ENCODE measurements around the gene HAP1. TPM values are rescaled to one million over a fixed set of nuclear protein-coding genes. Genes with fewer than 3 reads are reported as not detected.
A peak's percentile ranks its signal among the peaks of the same experiment; 100 is the strongest.

HAP1 gene
- total and polyA plus RNA-seq, 2 of the 8 experiments (the other 6 are each of a cell fraction or from before 2014, with no cell fraction given): 2.3 to 3.6 TPM

DNA sequence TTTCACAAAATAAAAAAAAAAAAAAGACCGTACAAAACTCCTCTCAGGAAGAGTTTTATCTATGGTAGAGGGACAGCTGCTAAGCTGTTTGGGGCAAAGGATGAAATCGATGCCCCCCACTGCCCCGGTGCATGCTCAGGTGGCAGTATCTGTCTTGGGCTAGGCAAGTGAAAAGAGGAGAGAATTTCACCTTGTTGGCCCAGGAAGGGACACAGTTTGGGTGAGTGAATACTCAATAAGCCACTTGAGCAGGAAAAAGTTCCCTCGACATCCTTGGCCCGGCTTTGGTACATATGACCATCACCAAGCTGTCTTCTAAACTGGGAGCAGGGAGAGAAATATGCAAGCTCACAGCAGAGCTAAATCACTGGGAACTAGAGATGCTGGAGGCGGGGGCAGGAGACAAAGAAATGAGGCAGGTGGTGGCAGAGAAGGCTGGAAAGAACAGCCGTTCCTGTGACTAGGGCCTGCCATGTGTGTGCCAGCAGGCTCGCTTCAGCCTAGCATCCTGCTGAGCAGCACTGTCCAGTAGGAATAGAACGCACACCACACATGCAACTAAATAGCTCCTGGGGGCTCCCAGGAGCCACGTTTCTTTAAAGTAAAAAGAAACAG is 53.9 kb downstream of the HAP1 start:
- H4K20me1 ChIP-seq (replicated peaks in 1 of 2; ENCODE audit: control insufficient read depth in 1 of 2, insufficient read depth in 2 of 2, low read length in 2 of 2): no peaks in the 10 kb centered on the region
- H2BK15ac ChIP-seq (ENCODE audit: low read length): 0 out of 2 replicates have a peak overlapping the region, but pooled peaks have one; percentile 29
- H3K4me1 ChIP-seq (replicated peaks in 1 of 4; ENCODE audit: control insufficient read depth in 3 of 4, insufficient read depth in 4 of 4, low read length in 3 of 4): peaks cover 2 to 17% (median 10%) of the 10 kb centered on the region in 4 experiments; a peak in 6 of 7 replicates
- H3K4me2 ChIP-seq (ENCODE audit: insufficient read depth in 1 of 2, low read depth in 2 of 2, low read length in 2 of 2): no peak overlapping the region
- H2BK120ac ChIP-seq (replicated peaks; ENCODE audit: low read depth, low read length): no peak overlapping the region
- no peak overlapping the region for H4K5ac ChIP-seq (ENCODE audit: insufficient read length, low read depth, low read length)
- no peak overlapping the region for H3K23ac ChIP-seq (ENCODE audit: insufficient read length)
- H3K79me2 ChIP-seq (ENCODE audit: control insufficient read depth in 1 of 2, insufficient read depth in 2 of 2, low read length in 2 of 2): no peaks in the 10 kb centered on the region
- H3K4ac ChIP-seq (replicated peaks; ENCODE audit: insufficient read length, low read depth, low read length): no peak overlapping the region
- H2AK5ac ChIP-seq (ENCODE audit: low read depth, low read length): no peak overlapping the region
- no peak overlapping the region for H3K4me3 ChIP-seq (ENCODE audit: extremely low read depth in 1 of 4, insufficient read depth in 2 of 4, low read depth in 3 of 4, low read length in 4 of 4)
- H3K27me3 ChIP-seq (replicated peaks in 1 of 4; ENCODE audit: control insufficient read depth in 3 of 4, extremely low read depth in 1 of 4, insufficient read depth in 3 of 4, low read length in 3 of 4): no peaks in the 10 kb centered on the region
- H2AFZ ChIP-seq (ENCODE audit: low read length): no peak overlapping the region
- DNase-seq (ENCODE audit: low read depth in 1 of 2, low spot score in 2 of 2) (no peak), FAIRE-seq (no peak)
- no peak for TF ChIP-seq CREB1 (IDR thresholded peaks at IDR 0.05)
- TF ChIP-seq, protein P1, sequence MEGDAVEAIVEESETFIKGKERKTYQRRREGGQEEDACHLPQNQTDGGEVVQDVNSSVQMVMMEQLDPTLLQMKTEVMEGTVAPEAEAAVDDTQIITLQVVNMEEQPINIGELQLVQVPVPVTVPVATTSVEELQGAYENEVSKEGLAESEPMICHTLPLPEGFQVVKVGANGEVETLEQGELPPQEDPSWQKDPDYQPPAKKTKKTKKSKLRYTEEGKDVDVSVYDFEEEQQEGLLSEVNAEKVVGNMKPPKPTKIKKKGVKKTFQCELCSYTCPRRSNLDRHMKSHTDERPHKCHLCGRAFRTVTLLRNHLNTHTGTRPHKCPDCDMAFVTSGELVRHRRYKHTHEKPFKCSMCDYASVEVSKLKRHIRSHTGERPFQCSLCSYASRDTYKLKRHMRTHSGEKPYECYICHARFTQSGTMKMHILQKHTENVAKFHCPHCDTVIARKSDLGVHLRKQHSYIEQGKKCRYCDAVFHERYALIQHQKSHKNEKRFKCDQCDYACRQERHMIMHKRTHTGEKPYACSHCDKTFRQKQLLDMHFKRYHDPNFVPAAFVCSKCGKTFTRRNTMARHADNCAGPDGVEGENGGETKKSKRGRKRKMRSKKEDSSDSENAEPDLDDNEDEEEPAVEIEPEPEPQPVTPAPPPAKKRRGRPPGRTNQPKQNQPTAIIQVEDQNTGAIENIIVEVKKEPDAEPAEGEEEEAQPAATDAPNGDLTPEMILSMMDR (IDR thresholded peaks at IDR 0.05; ENCODE audit: control extremely low read depth in 1 of 3, insufficient read depth in 1 of 3, low read depth in 1 of 3, low read length in 3 of 3): no peak
- no peak for TF ChIP-seq BRCA1 (IDR thresholded peaks at IDR 0.05; ENCODE audit: low read depth, low read length)
- no peak for TF ChIP-seq ZNF274 (IDR thresholded peaks at IDR 0.05; ENCODE audit: borderline replicate concordance, extremely low read depth, low read length)
- no peak for TF ChIP-seq TCF12 (IDR thresholded peaks at IDR 0.05; ENCODE audit: low read depth, low read length)
- TF ChIP-seq BACH1 (IDR thresholded peaks at IDR 0.05; ENCODE audit: low read length): no peak
- no peak for TF ChIP-seq POLR2A (IDR thresholded peaks at IDR 0.05; ENCODE audit: control extremely low read depth in 1 of 2, low read depth in 2 of 2, low read length in 2 of 2)
- TF ChIP-seq, protein P2, sequence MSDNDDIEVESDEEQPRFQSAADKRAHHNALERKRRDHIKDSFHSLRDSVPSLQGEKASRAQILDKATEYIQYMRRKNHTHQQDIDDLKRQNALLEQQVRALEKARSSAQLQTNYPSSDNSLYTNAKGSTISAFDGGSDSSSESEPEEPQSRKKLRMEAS (IDR thresholded peaks at IDR 0.05): no peak
- no peak for TF ChIP-seq CEBPB (IDR thresholded peaks at IDR 0.05; ENCODE audit: low read depth, low read length)
- TF ChIP-seq EGR1 (IDR thresholded peaks at IDR 0.05; ENCODE audit: borderline replicate concordance, low read depth, low read length): no peak
- no peak for TF ChIP-seq MAFK (IDR thresholded peaks at IDR 0.05; ENCODE audit: low read depth, low read length)
- H2BK5ac ChIP-seq (ENCODE audit: low read depth, low read length): no peak overlapping the region
- no peak overlapping the region for H4K91ac ChIP-seq (replicated peaks; ENCODE audit: insufficient read length, low read length)
- H3K23me2 ChIP-seq (ENCODE audit: low read depth, low read length): no peaks in the 10 kb centered on the region
- H2BK12ac ChIP-seq (ENCODE audit: low read depth, low read length): no peak overlapping the region
- ChIA-PET POLR2A (ENCODE audit: partially characterized antibody) (interaction anchor here (0.7 to 9.2 kb wide), 6 partner anchors 9 to 161 kb away, joined by 3 to 233 read pairs (median 4); partner anchors contain the start of gene EIF1), CTCF (ENCODE audit: partially characterized antibody) (interaction anchor here (0.6 to 7.1 kb wide), 5 partner anchors 13 to 1381 kb away, joined by 3 to 59 read pairs (median 4); no protein-coding TSS in a partner anchor)
- no peak overlapping the region for H4K8ac ChIP-seq (ENCODE audit: extremely low read depth, insufficient read depth, low read length)
- H3K9me3 ChIP-seq (ENCODE audit: insufficient read depth in 2 of 2, low read depth in 1 of 2, low read length in 1 of 2): no peaks in the 10 kb centered on the region
- H3K27ac ChIP-seq (ENCODE audit: low read depth, low read length): no peak overlapping the region
- H3K18ac ChIP-seq (ENCODE audit: extremely low read depth, low read length): no peak overlapping the region
- no peak overlapping the region for H3K14ac ChIP-seq (ENCODE audit: insufficient read length)
- 83% methylated on average over 10 of the region's 10 CpGs; no CpG with 5 or more reads in 1 of the 2 experiments for WGBS, 2 experiments (ENCODE audit: extremely low coverage in 1 of 2, insufficient coverage in 1 of 2, insufficient read length in 1 of 2, insufficient replicate concordance in 2 of 2, low coverage in 1 of 2, low lambda C conversion rate in 2 of 2, missing lambda C conversion rate in 1 of 2)
- no peaks in the 10 kb centered on the region for H3K36me3 ChIP-seq (ENCODE audit: control insufficient read depth in 2 of 4, insufficient read depth in 4 of 4, low read length in 3 of 4)
- H3K9ac ChIP-seq (replicated peaks in 1 of 4; ENCODE audit: extremely low read depth in 1 of 4, low read depth in 3 of 4, low read length in 3 of 4): no peak overlapping the region
- H2BK20ac ChIP-seq (ENCODE audit: low read length): no peak overlapping the region
- no peaks in the 10 kb centered on the region for H3K79me1 ChIP-seq (ENCODE audit: low read depth, low read length)
- no peak overlapping the region for H3K56ac ChIP-seq (replicated peaks; ENCODE audit: insufficient read length, low read depth, low read length)

Data from H1 (cell line).